ENCODE results near the gene XIST.
"Not testable (repeated sequence)": the region's sequence is repeated elsewhere in the genome, so short reads cannot be mapped to it uniquely, and the experiment has no call there.

Gene XIST

DNA sequence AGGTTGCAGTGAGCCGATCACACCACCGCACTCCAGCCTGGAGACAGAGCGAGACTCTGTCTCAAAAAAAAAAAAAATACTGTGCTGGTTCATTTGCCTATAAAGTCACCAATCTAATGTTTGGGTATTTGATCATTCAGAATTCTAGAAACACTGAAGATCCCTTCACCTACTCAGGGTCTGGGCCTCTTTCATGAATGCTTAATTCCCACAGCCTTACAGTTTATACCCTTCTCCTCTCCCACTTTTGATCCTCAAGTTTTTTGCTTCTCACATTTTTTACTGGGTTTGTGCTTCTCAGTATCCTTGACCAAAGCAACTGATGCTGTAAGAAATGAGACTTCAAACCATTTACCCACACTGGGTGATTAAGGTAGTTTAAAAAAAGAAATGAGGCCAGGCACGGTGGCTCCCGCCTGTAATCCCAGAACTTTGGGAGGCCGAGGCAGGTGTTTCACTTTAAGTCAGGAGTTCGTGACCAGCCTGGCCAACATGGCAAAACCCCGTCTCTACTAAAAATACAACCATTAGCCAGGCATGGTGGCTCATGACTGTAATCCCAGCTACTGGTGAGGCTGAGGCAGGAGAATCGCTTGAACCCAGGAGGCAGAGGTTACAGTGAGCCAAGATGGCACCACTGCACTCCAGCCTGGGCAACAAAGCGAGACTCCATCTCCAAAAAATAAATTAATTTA lies 32.5 kb downstream of the XIST start:
- in situ Hi-C loops (cut with MboI; ENCODE audit: low pct_unique_long_range_greater_than_20kb, low sequenced_read_pairs); DNase-seq: not testable (repeated sequence)

DNA sequence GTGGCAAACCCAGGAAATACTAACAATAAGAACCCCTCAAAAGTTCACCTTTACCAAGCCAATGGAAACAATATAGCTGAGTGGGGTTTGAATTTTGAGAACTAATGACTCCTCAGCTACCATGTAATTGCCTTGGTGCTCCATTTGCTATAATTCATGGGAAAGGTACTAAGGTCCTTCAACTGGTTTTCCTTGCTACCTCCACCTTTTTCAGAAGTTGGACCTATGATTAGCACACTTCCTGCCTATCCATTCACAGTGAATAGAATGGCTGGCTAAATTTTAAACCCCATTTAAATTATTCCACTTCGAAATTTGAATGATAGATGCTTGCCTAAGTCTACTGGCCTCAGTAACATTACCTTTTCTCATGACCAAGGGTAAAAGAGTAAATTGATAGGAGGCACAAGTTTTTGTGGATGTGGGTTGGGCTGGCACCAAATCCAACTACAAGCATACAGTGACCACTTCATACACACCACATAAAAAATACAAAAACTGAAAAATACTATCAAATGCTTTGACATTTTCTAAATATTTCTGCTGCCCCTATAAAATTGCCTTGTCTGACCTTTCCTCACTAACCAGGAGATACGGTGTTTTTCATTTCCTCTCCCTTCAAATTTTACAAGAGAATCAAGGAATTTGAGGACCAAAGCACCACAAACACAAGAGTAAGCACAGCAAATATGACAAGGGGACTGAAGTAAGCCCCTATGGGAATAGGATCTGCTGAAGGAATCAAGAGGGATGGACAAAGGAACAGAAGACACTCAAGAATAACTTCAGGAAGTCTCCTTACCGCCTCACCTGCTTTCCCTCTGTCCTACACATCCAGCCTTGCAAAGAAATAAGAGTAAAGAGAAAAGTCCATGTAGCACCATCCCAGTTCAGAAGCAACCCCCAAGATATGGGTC lies 34.1 kb downstream of the XIST start:
- in situ Hi-C loops (cut with MboI; ENCODE audit: low pct_unique_long_range_greater_than_20kb, low sequenced_read_pairs) = no loop called here
- no peak for DNase-seq

DNA sequence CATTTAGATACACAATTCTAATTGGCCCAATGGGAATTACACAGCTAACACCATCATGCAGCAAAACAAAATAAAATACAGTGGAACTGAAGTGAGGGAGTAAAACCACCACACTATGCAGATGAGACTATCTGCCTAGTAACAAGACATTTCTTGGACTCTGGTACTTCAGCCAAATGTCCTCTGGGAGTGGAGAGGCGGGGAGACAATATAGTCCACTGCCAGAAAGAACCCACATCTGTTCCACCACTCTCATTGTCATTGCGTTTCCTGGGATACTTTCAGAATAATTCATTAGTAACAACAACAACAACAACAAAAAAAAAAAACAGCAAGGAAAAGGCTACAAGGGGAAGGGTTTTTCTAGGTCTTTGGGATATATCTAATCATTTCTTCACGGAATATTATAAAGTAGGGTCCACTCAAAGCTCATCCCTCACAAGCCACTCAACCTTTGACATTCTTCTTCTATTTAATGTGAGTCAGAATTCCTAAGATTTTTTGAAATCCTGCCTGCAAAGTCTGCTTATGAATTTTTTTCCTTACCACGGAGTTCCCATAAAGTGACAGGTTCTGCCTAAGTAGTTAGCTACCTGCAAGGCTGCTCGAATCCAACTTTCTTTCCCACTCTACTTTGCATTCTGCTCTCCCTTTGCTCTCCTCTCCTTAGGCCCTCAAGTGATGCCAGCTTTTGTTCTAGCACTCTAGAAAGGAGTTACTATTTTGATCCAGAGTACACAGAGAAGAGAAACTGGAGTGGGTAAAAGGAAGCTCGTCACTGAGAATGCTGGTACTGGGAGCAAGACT lies 34.9 kb downstream of the XIST start:
- DNase-seq = no peak
- in situ Hi-C loops (cut with MboI; ENCODE audit: low pct_unique_long_range_greater_than_20kb, low sequenced_read_pairs) = no loop called here

DNA sequence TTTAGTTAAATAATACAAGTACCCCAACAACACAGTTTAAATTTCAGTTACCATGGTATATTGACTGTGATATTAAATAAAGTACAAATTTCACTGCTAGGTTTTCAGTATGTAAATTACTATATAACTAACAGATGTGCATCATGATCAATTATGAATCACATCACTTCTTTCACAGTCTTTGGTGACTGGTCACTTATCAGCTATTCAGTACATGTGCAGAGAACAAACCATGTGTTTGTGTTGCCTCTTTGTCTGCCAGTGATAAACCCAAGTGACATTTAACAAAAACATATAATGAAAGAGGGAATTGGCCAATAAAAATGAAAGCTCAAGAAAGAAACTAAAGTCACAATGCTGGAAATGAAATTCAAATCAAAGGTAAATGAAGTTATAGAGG lies 40.3 kb downstream of the XIST start:
- in situ Hi-C loops (cut with MboI; ENCODE audit: low pct_unique_long_range_greater_than_20kb, low sequenced_read_pairs) = no loop called here
- DNase-seq = no peak

DNA sequence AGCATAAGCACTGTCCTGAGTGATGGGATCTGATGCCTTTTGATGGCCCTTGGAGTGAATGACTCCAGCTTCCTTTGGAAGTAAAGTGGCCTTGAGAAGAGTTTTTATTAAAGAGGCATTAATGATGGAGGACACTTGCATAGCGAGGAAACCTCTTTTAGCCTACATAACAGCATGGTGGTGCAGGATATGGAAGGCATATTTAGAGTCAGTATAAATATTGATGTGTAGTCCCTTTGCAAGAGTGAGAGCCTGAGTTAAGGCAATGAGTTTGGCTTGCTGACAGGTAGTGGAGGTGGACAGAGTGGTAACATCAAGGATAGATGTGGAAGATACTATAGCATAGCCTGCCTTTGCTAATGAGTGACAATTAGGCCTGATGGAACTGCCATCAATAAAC lies 48.4 kb downstream of the XIST start:
- in situ Hi-C loops (cut with MboI; ENCODE audit: low pct_unique_long_range_greater_than_20kb, low sequenced_read_pairs); DNase-seq: not testable (repeated sequence)

DNA sequence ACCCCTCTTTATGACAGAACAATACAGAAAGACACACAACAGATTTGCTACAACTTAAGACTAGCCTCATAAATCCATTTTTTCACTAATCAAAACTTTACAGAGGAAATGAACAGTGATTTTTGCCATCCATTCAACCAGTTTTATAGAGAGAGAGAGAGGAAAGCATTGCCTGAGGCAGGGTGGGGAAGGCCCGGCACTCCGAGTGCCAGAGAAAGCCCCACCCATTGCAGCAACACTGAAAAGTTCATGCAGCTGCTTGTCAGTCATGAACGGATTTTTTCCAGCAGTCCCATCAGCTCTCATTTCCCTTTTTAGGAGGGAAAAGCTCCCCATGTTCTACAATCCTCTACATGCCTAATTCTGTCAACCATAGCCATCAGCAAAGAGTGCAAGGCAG lies 52.6 kb downstream of the XIST start:
- no peak for DNase-seq

DNA sequence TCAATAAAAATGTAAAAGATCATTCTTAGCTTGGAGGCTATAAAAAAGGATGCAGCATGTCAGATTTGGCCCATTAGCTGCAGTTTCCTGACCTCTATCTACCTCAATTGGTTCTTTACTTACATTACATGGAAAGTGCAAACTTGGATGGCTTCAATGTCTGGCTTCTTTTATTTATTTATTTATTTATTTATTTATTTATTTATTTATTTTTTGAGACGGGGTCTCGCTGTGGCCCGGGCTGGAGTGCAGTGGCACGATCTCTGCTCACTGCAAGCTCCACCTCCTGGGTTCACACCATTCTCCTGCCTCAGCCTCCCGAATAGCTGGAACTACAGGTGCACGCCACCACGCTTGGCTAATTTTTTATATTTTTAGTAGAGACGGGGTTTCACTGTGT lies 60.0 kb downstream of the XIST start:
- in situ Hi-C loops (cut with MboI; ENCODE audit: low pct_unique_long_range_greater_than_20kb, low sequenced_read_pairs); DNase-seq: not testable (repeated sequence)

More for the DNA sequence above, 52.6 kb downstream of the XIST start:
- in situ Hi-C loops (cut with MboI; ENCODE audit: low pct_unique_long_range_greater_than_20kb, low sequenced_read_pairs) = no loop called here

DNA sequence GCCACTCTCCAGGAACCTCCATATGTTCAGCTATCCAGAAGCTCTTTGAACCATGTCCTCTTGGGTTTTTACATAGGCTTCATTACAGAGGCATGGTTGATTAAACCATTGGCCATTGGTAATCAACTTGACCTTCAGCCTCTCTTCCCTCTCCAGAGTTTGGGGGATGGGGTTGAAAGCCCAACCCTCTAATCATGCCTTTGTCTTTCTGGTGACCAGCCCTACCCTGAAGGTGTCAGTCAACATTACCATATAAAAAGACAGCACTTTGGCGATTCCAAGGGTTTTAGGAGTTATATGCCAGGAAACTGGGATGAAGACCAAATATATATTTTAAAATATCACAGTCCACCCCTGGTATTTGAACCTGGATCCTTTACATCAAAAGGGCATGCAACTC lies 67.0 kb downstream of the XIST start:
- DNase-seq = no peak
- in situ Hi-C loops (cut with MboI; ENCODE audit: low pct_unique_long_range_greater_than_20kb, low sequenced_read_pairs) = no loop called here

Measured in KBM-7 (cell line).